HepG2 (cell line): ENCODE data around the gene SRP68. TPM values are rescaled to one million over a fixed set of nuclear protein-coding genes. Genes with fewer than 3 reads are reported as not detected.

ENCODE experiments used
- DZIP1 ChIP-seq: sonication (generic); formaldehyde crosslinking; IDR thresholded peaks from 2 replicates; pipeline ENCODE4 v1.5.0; 2020; ENCODE audit warnings: mild to moderate bottlenecking, missing genetic modification reagents
- EHMT2 ChIP-seq: fragments of 200-600 bp; sonication (generic); IDR thresholded peaks from 2 replicates; pipeline ENCODE4 v1.7.0; 2017; ENCODE audit warnings: antibody characterized with exemption, low read depth, low read length, borderline replicate concordance
- ETV6 ChIP-seq: sonication (generic); formaldehyde crosslinking; conservative IDR thresholded peaks from 2 replicates; pipeline ENCODE4 v1.4.0; 2020; ENCODE audit warnings: missing genetic modification reagents
- GZF1 ChIP-seq: sonication (generic); formaldehyde crosslinking; IDR thresholded peaks from 2 replicates; pipeline ENCODE4 v1.5.1; 2020; ENCODE audit warnings: mild to moderate bottlenecking, missing genetic modification reagents
- HBP1 ChIP-seq: IDR thresholded peaks from 2 replicates; pipeline ENCODE4 v1.6.1; 2016; ENCODE audit warnings: low read depth, control low read depth
- LCORL ChIP-seq, 2 experiments: fragments of 450-650 bp in 1 of 2; sonication (generic) in 1 of 2; formaldehyde crosslinking in 1 of 2; IDR thresholded peaks; 2 replicates each; pipeline versions ENCODE4 v1.5.0 to v1.6.1; 2017 to 2020; ENCODE audit warnings: antibody characterized with exemption in 1 of 2, missing genetic modification reagents in 1 of 2
- NFE2L1 ChIP-seq: sonication (generic); formaldehyde crosslinking; IDR thresholded peaks from 2 replicates; pipeline ENCODE4 v1.4.0; 2020; ENCODE audit warnings: missing genetic modification reagents, mild to moderate bottlenecking, borderline replicate concordance
- NFYB ChIP-seq: sonication (generic); formaldehyde crosslinking; IDR thresholded peaks from 2 replicates; pipeline ENCODE4 v1.4.0; 2020; ENCODE audit warnings: missing genetic modification reagents
- PLSCR1 ChIP-seq: sonication (generic); formaldehyde crosslinking; IDR thresholded peaks from 2 replicates; pipeline ENCODE4 v1.5.0; 2020; ENCODE audit warnings: missing genetic modification reagents, mild to moderate bottlenecking, borderline replicate concordance
- XBP1 ChIP-seq: sonication (generic); formaldehyde crosslinking; IDR thresholded peaks from 2 replicates; pipeline ENCODE4 v1.5.0; 2020; ENCODE audit warnings: missing genetic modification reagents
- ZIK1 ChIP-seq: sonication (generic); formaldehyde crosslinking; IDR thresholded peaks from 2 replicates; pipeline ENCODE4 v1.5.0; 2020; ENCODE audit warnings: mild to moderate bottlenecking, low read depth, missing genetic modification reagents, borderline replicate concordance
- ZMYM4 ChIP-seq: sonication (generic); formaldehyde crosslinking; IDR thresholded peaks from 2 replicates; pipeline ENCODE4 v1.8.1; 2023; ENCODE audit warnings: mild to moderate bottlenecking, missing genetic modification reagents
- ZNF18 ChIP-seq: sonication (generic); formaldehyde crosslinking; IDR thresholded peaks from 2 replicates; pipeline ENCODE4 v1.8.0; 2022; ENCODE audit warnings: mild to moderate bottlenecking, missing genetic modification reagents; ENCODE audit not compliant: insufficient replicate concordance
- ZNF251 ChIP-seq: sonication (generic); formaldehyde crosslinking; IDR thresholded peaks from 2 replicates; pipeline ENCODE4 v1.9.0; 2021; ENCODE audit warnings: mild to moderate bottlenecking, missing genetic modification reagents
- ZNF292 ChIP-seq: sonication (generic); formaldehyde crosslinking; IDR thresholded peaks from 2 replicates; pipeline ENCODE4 v1.8.1; 2022; ENCODE audit warnings: mild to moderate bottlenecking, low read depth, missing genetic modification reagents, borderline replicate concordance
- ZNF383 ChIP-seq: sonication (generic); formaldehyde crosslinking; IDR thresholded peaks from 2 replicates; pipeline ENCODE4 v1.4.0; 2020; ENCODE audit warnings: missing genetic modification reagents, mild to moderate bottlenecking, borderline replicate concordance
- ZNF547 ChIP-seq: sonication (generic); formaldehyde crosslinking; IDR thresholded peaks from 2 replicates; pipeline ENCODE4 v1.5.1; 2020; ENCODE audit warnings: mild to moderate bottlenecking, missing genetic modification reagents
- ZNF747 ChIP-seq: sonication (generic); formaldehyde crosslinking; IDR thresholded peaks from 2 replicates; pipeline ENCODE4 v1.8.1; 2023; ENCODE audit warnings: missing genetic modification reagents, mild to moderate bottlenecking, borderline replicate concordance
- ZUFSP ChIP-seq: sonication (generic); formaldehyde crosslinking; IDR thresholded peaks from 2 replicates; pipeline ENCODE4 v1.9.0; 2021; ENCODE audit warnings: missing genetic modification reagents, mild to moderate bottlenecking, borderline replicate concordance
- polyA plus RNA-seq, 8 experiments: library from polyadenylated mRNA; depleted of rRNA in 3 of 8; stranded (reverse) in 7 of 8; unstranded in 1 of 8; fragments of >200 nt; fragmentation: Illumina TruSeq in 4 of 8; extraction: Trizol in 4 of 8; gene quantifications; 2 replicates each; pipeline versions ENCODE4 v1.2.1 to v1.2.3, GENCODE V29; 2011 to 2016; ENCODE audit warnings: low read depth in 4 of 8, missing spikeins in 1 of 8, mixed read lengths in 1 of 8; ENCODE audit not compliant: insufficient read depth in 1 of 8
- total RNA-seq, 5 experiments: library from RNA; depleted of rRNA; stranded (reverse); fragments of >200 nt; fragmentation: Illumina TruSeq; extraction: Trizol; gene quantifications; 2 replicates each; pipeline ENCODE4 v1.2.3, GENCODE V29; 2016; ENCODE audit warnings: low read depth in 1 of 5

Gene SRP68
- total and polyA plus RNA-seq, 2 of the 13 experiments (the other 11 are each of a cell fraction or from before 2014, with no cell fraction given): 39.8 to 74.3 TPM

GRCh38 chr17:75996665-75997590 is 75.4 kb downstream of the SRP68 start (continued):
- no peak for TF ChIP-seq XBP1
- TF ChIP-seq ZMYM4 (CRISPR knock-in tag): no peak; the same call in 1 of the 2 replicates
- TF ChIP-seq ZNF292 (CRISPR knock-in tag): peak; percentile 99
- TF ChIP-seq ZNF383 (CRISPR knock-in tag): no peak
- no peak for TF ChIP-seq ZIK1 (CRISPR knock-in tag)
- TF ChIP-seq ZNF251 (CRISPR knock-in tag): peak; percentile 75; the same call in 1 of the 2 replicates
- TF ChIP-seq EHMT2: no peak
- TF ChIP-seq LCORL (IDR thresholded peaks at IDR 0.05): peak; percentile 96
- TF ChIP-seq LCORL (CRISPR knock-in tag; IDR thresholded peaks at IDR 0.05): peak; percentile 99
- peak; percentile 31; the same call in 1 of the 2 replicates for TF ChIP-seq ZNF547 (CRISPR knock-in tag)
- TF ChIP-seq DZIP1 (CRISPR knock-in tag): no peak
- TF ChIP-seq NFE2L1: no peak
- no peak for TF ChIP-seq GZF1 (CRISPR knock-in tag)
- TF ChIP-seq ZNF747: no peak
- peak; percentile 32; the same call in 1 of the 2 replicates for TF ChIP-seq HBP1 (CRISPR knock-in tag)
- TF ChIP-seq NFYB: peak; percentile 50; the same call in 1 of the 2 replicates
- no peak for TF ChIP-seq ZUFSP
- no peak for TF ChIP-seq PLSCR1 (CRISPR knock-in tag)
- peak; percentile 55; the same call in 1 of the 2 replicates for TF ChIP-seq ETV6
- no peak for TF ChIP-seq ZNF18 (CRISPR knock-in tag)
